COLO829 (cell line): ENCODE data around the gene RPS14.
"Not testable (repeated sequence)": the region's sequence is repeated elsewhere in the genome, so short reads cannot be mapped to it uniquely, and the experiment has no call there.

Source experiments
- DNase-seq: peaks from one replicate; pipeline ENCODE4 v3.0.0; 2012; ENCODE audit warnings: low spot score

The RPS14 gene

DNA sequence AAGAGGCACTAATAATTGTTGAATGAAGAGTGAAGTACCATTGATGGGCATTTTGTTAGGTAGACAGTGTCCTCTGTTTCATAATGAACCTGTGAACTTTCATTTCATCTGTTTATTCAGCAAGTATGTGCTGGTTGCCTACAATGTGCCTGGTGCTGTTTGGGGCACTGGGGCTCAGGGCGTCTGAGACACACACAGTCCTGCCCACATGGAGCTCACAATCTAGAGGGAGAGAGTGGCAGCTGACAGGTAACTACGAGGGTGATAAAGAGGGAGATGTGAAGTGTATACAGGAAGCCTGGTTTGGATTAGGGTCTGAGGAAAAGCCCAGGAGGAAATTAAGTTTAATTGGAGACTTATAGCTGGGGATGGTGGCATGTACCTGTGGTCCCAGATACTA is 29.9 kb upstream of the RPS14 start:
- DNase-seq = no peak

DNA sequence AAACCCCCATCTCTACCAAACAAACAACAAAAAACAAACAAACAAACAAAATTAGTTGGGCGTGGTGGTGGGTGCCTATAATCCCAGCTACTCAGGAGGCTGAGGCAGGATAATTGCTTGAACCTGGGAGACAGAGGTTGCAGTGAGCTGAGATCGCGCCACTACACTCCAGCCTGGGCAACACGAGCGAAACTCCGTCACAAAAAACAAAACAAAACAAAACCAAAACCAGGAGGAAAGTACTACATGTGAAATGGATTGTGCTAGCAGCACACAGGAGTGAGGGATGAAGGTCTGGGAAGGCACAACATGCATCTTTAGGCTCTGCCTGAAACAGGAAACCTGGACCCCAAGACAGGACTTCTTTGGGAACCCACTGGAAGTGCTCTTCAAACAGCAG is 27.0 kb upstream of the RPS14 start:
- not testable (repeated sequence) for DNase-seq

DNA sequence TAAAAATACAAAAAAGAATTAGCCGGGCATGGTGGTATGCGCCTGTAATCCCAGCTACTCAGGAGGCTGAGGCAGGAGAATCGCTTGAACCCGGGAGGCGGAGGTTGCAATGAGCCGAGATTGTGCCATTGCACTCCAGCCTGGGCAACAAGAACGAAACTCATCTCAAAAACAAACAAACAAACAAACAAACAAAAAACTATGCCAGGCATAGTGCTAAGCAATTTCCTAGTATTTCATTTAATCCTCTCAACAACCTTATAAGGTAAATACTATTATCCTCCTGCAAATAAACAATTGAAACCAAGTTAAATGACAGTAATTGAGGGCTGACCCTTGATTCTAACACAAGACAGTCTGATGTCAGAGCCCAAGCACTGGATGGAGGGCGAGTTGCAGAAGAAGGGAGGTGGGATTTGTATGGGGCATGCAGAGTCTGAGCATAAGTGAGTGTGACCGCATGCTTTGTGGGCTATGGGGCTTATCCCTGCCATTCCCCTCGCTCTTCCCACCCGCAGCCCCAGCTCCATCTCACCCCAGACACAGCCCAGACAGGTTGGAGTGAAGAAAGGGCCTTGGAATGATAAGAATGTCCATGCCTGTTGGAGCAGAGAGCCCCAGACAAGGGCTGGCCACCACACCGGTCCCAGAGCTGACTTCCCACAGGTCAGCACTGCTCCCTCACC is 24.3 kb upstream of the RPS14 start:
- no peak for DNase-seq

DNA sequence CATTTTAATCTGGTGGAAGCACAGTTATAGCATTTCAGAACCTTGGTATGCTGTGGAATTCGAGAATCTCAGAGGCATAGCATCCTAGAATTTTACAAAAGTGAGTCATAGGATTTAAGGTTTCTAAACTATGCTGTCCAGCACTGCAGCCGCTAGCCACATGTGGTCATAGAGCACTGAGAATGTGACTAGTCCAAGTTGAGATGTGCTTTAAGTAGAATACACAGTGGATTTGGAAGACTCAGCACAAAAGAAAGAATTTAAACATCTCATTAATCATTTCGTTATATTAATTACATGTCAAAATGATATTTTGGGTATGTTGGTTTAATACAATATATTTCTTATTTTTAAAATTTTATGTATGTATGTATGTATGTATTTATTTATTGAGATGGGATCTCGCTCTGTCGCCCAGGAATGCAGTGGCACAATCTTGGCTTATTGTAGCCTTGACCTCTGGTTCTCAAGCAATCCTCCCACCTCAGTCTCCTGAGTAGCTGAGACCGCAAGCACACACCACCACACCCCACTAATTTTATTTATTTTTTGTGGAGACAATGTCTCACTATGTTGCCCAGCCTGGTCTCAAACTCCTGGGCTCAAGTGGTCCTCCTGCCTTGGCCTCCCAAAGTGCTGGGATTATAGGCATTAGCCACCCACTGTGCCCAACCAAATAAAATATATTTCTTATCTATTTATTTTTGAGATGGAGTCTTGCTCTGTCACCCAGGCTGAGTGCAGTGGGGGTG is 20.4 kb upstream of the RPS14 start:
- no peak for DNase-seq

DNA sequence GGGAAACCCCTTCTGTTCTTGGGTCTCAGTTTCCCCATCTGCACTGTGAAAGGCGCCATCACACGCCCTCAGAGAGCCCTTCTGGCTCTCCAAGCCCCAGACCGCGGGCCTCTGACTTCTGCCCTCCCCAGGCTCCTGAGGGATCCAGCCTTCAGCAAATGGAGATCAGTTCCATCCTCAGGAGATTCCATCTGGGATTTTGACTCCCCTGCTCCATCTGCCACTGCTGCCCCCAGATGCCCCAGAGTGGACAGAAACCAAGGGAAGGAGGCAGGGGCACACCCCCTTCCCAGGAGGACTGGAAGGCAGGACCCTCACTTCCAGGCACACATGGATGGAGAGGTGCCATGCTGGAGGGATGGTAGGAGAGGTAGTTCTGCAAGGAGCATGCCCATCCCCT is 18.7 kb upstream of the RPS14 start:
- DNase-seq = no peak

DNA sequence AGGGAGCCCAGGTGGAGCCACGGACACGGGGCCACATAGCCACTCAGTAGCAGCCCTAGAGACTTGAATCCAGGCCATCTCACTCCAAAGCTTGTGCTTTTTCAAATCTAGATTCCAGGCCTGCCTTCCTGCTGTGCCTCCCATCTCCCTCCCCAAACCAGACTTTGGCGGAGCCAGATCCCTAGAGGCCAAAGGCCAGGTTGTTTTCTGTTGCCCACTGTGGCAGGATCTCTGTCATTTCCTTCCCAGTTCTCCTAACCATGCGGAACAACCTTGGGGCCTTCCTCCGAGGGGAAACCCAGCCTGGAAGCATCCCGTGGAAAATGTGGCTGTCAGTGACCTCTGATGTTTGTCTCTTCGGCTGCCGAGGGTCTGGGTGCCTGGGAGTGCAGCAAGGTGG is 16.4 kb upstream of the RPS14 start:
- DNase-seq = no peak

DNA sequence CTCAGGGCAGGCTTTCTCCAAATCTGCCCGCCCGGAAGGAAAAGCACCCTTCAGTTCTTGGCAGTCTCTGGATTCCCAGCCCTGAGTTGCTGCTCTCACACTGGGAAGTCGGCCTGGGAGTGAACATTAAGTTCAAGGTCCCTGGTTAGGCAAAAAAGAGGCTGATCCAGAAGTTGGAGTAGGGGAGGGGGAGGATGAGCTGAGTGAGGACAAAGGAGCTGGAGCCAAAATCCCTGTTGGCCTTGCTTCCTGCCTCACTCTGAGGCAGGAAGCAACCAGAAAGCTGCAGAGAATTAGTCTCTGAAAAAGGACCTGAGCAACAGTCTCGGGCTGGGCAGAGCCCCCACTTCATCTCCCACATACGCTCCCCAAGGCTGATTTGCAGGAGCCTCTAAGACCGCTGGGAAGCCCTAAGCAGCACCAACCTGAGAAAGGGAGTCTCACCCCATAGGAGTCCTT is 15.0 kb upstream of the RPS14 start:
- no peak for DNase-seq

DNA sequence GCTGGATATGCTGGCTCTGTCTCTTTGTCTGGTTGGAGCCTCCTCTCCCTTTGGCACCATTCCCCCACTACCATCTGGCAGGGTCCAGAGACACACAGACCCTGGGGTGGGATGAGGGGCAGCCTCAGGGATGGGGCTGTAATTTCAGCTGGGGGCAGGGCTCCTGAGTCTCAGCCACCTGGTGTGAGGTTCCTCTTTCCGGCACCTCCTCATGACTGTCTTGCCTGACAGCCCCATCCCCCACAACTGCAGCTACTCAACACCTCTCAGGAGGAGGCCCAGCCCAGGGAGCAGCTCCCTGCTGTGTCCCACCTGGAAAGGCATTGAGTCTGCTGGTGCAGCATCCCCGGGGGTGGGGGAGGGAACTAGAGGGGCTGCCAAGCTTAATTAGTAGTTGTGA is 11.7 kb upstream of the RPS14 start:
- no peak for DNase-seq

DNA sequence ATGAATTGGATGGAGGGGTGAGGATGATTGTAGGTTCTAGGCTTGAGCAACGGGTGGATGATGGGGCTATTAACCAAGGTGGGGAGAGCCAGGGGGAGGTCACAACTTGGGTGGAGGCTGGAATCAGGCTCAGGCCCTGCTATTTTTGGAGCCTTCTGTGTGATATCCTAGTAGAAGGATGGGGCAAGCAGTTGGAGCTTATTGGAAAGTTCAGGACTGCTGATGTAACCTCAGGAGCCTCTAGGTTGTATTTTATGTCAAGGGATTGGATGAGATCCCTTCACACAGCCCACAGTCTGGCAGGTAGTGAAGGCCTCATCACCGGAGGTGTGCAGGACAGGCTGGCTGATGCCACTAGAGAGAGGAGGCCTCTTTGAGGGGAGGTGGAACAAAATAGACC is 11.2 kb upstream of the RPS14 start:
- no peak for DNase-seq

DNA sequence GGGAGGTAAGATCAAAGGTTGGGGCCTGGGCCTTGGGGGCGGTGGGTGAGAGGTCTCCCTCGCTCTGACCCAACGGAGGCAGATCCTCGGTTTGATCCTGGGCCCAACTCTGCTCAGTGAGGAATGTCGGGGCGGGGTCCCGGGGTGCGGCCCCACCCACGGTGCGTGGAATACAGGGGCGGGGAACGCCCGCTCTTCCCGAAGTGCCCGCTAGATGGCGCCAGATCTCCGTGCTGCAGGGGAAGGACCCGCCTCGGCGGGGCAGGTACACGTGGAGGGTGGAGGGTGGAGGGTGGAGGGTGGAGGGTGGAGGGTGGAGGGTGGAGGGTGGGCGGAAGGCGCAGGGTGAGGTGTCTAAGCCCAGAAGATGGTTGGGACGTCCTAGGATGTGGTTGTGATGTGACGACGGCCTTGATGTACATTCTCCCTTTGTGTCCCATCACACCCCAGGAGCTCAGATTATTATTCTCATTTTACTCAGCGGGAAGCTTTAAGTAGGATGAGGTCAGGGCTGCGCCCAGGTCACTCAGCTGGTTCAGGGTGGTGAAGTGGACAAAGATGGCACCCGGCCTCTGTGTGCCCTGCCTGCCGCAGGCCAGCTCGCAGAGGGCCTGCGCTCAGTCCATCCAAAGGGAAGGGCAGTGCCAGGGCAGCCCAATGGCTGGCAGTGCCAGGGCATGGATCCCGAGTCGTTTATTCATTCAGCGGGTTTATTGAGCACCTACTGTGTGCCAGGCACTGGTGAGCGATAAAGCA is 9.4 kb upstream of the RPS14 start:
- DNase-seq = no peak

DNA sequence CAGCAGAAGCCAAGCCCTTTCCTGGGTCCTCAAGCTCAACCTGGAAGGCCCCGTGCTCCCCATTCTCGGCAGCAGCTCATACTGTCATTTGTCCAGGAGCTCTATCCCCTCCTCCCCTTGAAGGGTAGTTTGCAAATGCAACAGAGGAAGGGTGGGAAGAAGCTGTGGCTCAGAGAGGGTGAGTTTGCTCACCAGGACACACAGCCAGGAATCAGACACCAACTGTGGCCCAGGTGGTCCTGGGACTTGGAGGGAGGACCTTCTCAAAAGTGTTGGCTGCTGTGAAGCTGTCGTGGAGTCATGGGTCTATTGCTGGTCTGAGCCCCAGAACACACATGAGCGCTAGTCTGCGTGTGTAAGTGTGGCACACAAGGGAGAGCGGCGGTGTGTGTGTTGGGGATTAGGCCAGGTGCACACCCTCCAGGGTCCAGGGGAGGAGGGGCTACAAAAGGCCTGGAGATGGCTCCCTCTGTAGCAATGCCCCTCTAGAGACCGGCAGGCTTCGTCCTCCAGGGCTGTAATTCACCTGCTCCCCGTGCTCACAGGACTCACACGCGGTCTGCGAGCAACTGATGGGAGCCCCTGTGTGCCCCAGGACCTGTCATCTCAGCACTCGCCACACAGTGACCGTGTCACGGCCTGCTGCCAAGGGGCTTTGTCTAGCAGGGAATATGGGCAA is 8.2 kb upstream of the RPS14 start:
- no peak for DNase-seq

DNA sequence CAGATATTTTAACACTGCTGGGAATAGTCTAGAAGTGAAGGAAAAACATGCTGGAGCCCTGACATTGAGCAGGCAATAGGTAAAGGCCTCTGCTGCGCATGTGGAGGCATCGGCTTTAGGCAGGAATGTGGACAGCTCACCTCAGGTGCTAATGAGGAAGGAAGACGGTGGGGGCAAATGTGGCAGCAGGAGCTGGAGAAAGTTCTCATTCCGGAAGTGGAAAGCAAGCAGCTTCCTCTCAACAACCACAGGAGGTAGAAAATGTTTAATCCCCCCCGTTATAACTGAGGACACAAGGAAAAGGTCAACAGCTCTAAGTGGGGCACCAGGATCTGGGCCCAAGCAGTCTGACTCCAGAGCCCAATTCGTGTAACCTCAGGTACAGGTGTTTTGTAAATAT is 7.6 kb upstream of the RPS14 start:
- no peak for DNase-seq

DNA sequence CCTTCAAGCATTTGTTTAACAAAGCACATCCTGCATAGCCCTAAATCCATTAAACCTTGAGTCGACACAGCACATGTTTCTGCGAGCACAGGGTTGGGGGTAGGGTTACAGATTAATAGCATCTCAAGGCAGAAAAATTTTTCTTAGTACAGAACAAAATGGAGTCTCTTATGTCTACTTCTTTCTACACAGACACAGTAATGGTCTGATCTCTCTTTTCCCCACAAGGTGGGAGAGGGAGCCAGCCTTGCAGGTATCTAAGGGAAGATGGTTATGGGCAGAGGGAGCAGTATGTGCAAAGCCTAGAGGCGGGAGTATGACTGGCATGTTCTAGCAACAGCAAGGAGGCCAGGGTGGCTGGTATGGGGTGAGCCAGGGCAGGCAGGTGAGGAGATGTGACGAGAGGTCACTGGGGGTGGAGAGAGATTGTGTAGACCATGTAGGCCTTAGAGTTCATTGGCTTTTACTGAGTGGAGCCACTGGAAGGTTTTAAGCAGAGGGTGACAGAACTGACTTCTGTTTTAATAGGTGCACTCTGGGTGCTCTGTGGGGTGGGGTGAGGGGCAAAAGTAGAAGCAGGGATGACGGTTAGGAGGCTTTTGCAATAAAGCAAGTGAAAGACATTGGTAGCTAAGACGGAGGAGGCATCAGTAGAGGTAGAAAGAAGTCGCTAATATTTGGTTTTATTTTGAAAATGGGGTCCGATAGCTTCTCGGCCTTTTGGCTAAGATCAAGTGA is 5.1 kb upstream of the RPS14 start:
- no peak for DNase-seq

DNA sequence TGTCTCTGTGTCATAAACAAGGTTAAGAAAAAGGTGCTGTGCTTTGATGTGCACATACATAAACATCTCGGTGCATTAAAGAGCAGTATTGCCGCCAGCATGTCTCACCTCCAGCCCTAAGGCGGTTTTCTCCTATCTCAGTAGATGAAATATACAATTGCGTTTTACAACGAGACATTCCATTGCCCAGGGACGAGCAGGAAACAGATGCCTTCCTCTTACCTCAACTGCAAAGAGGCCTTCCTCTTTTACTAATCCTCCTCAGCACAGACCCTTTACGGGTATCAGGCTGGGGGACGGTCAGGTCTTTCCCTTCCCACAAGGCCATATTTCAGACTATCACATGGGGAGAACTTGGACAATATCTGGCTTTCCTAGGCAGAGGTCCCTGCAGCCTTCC is 4.5 kb upstream of the RPS14 start:
- DNase-seq = not testable (repeated sequence)

DNA sequence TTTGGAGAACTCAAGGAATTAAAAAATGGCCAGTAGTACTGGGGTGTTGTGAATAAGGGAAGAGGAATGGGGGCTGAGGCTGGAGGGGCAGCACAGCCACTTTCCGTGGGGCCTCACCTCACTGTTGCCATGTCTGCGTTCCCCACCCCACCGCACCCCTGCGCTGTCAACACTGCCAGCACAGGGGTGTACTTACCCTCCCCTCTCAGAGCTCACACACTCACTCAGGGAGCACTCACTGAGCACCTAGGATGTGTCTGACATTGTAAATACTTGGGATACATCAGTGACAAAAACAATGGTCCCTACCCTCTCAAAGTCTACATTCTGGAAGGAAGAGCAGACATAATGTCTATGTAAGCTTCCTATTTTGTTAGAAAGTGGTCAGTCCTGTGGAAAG is 3.4 kb upstream of the RPS14 start:
- no peak for DNase-seq

DNA sequence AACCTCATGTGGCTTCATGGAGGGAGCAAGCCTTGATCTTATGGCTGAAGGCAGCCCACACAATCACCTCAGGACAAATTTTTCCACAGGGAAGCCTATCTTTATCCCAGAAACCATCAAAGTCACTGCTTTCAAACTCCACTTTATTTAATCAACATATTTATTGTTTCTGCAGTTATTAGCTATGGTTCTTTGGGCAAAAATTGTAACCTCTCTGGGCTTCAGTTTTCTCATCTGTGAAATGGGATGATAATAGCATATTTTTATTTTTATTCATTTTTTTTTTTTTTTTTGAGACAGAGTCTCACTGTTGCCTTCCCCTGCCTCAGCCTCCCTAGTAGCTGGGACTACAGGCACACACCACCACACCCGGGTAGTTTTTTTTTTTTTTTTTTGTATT is 2.1 kb upstream of the RPS14 start:
- DNase-seq = no peak

DNA sequence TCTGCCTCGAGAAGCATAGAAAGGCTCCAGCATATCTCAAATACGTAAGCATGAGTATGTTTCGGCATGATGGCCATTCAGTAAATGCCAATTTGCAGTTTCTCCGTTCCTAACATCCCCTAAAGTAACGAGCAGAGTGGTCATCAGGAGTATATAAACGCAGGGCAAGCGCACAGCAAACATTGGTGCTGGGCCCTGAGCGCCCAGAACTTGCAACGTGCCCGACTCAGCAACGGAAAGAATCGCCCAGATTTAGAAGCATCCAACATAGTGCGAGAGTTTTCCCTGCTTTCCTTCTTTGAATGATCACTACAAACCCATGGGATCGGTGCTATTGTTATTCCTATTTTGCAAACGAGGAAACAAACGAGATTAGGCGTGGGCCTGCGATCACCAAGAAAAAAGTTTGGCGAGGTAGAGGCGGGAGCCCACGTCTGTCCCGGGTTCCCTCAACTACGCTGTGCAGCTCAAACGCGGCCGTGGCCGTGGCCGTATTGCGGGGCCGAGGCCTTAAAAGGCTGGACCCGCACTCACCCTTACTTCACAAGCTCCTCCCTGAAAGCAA is 505 bp downstream of the RPS14 start:
- DNase-seq = peak; percentile 40

DNA sequence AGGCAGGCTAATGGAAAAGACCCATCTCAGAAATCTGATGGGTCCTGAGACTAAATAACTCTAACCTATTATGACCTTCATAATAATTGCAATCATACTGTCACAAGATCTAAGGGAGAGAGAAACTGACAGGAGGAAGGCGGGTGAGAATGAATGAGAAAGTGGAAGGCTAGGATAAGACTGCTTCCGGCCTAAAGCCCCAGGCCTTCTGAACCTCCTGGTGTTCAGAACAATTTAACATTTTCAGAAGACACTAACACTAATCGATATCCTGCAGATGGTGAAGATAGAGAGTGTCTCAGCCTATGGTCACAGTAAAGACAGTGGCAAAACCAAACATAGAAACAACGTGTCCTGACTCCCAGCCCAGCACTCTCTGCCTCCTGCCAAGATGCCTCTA is 1.2 kb downstream of the RPS14 start:
- no peak for DNase-seq

DNA sequence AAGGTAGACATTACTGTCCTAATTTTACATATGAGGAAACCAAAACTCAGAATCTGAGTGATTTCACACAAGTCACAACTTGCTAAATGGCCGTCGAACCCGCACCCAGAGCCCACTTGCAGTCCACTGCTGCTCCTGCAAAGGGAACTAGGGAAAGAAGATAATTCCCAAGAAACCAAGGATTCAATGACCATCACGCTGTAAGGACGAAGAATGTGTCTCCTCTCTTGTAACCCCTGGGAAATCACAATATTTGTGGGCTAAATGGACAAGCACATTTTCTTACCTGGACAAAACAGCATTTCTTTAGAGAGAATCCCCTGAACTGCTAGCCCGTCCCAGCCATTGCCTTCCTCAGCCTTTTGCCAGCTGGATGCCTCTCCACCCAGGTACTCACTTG is 2.4 kb downstream of the RPS14 start:
- no peak for DNase-seq

DNA sequence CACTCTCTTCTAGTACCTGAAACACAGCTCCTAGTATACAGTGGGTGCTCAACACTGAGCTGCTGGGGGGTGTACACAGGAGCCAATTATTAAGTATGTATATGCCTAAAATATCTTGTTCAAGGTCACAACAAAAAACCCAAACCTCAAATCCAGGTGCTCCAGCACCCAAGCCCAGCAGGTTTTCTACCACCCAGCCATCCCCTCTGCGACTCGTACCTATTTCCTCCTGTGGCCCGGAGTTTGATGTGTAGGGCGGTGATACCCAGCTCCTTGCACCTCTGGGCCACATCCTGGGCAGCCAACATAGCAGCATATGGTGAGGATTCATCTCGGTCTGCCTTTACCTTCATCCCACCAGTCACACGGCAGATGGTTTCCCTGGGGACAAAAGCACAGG is 3.0 kb downstream of the RPS14 start:
- no peak for DNase-seq

DNA sequence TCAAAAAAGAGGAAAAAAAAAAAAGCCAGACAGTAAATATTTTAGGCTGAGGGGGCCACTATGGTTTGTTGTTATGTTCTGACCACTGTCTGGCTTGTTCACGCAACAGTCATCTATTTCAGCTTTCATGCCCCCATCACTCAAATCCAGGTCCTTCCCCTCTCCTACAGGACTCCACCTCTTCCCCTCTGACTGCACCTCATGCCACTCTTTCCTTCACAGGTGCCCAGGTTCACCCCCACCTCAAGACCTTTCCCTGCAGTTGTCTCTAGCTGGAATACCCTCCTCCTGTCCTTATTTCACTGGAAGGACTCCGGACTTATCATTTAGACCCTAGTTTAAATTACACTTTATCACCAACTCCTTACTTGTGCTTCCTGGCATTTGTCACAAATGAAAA is 3.5 kb downstream of the RPS14 start:
- no peak for DNase-seq

DNA sequence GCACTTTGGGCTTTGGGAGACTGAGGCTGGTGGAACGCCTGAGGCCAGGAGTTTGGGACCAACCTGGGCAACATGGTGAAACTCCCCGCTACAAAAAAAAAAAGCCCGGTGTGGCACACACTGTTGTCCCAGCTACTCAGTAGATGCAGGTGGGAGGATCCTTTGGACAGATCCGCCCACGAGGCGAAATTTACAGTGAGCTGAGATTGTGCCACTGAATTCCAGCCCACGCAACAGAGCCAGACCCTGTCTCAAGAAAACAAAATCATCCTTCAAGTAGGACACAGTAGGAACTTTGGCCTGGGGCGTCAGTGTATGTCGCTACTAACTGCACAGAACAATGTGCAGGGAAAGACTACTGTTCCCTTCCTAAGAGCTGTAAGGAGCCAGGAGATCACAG is 4.8 kb downstream of the RPS14 start:
- no peak for DNase-seq
